ENCODE measurements around the gene ZNF213. TPM values are rescaled to one million over a fixed set of nuclear protein-coding genes. Genes with fewer than 3 reads are reported as not detected.

ZNF213 gene
- total RNA-seq, 2 experiments from 2014 or later, result 9.9 to 11.1 TPM

GRCh38 chr16:3094289-3095027 lies 40.4 kb upstream of the ZNF213 start:
- POLR2A ChIA-PET, result interaction anchor here (0.7 kb wide), 1 partner anchor 20 kb away, joined by 5 read pairs; no protein-coding TSS in a partner anchor
- no peak overlapping the region for H3K4me3 Mint-ChIP-seq

GRCh38 chr16:3095869-3096268 lies 39.0 kb upstream of the ZNF213 start:
- POLR2A ChIA-PET, result interaction anchor here (1.4 kb wide), 1 partner anchor 30 kb away, joined by 3 read pairs; the partner anchor contains the start of gene IL32
- H3K4me1 Mint-ChIP-seq, result peaks cover 68% of the 10 kb centered on the region
- CTCF ChIA-PET, result interaction anchor here (0.6 to 6.2 kb wide), 21 partner anchors 7 to 70 kb away, joined by 3 to 38 read pairs (median 5); partner anchors contain the start of gene IL32
- peak; percentile 74 for DNase-seq
- no peaks in the 10 kb centered on the region for H3K27me3 Mint-ChIP-seq
- H3K9me3 Mint-ChIP-seq, result no peaks in the 10 kb centered on the region
- H3K4me3 Mint-ChIP-seq, result peak overlapping the region; percentile 32
- H3K27ac Mint-ChIP-seq, result peak overlapping the region; percentile 80
- H3K36me3 Mint-ChIP-seq (ENCODE audit: low read depth), result no peaks in the 10 kb centered on the region

More at GRCh38 chr16:3094289-3095027, 40.4 kb upstream of the ZNF213 start:
- Mint-ChIP-seq H3K36me3 (ENCODE audit: low read depth) (no peaks in the 10 kb centered on the region), H3K27ac (peak overlapping the region; percentile 11), H3K4me1 (peaks cover 62% of the 10 kb centered on the region), H3K27me3 (no peaks in the 10 kb centered on the region), H3K9me3 (no peaks in the 10 kb centered on the region)
- peak; percentile 64 for DNase-seq
- CTCF ChIA-PET, result interaction anchor here (0.8 to 5.1 kb wide), 6 partner anchors 8 to 38 kb away, joined by 3 to 38 read pairs (median 4); no protein-coding TSS in a partner anchor

- ChIA-PET CTCF (interaction anchor here (0.6 to 6.2 kb wide), 17 partner anchors 7 to 69 kb away, joined by 3 to 38 read pairs (median 5); partner anchors contain the start of gene IL32), POLR2A (interaction anchor here (0.7 to 1.4 kb wide), 3 partner anchors 21 to 31 kb away, joined by 3 read pairs; partner anchors contain the start of gene IL32)
- Mint-ChIP-seq H3K4me1 (peaks cover 68% of the 10 kb centered on the region), H3K27me3 (no peaks in the 10 kb centered on the region), H3K36me3 (ENCODE audit: low read depth) (no peaks in the 10 kb centered on the region), H3K27ac (no peak overlapping the region), H3K4me3 (no peak overlapping the region), H3K9me3 (no peaks in the 10 kb centered on the region)
- no peak for DNase-seq
These were observed 38.5 kb upstream of the ZNF213 start for GRCh38 chr16:3096362-3096761.

GRCh38 chr16:3097266-3097665 lies 37.6 kb upstream of the ZNF213 start:
- H3K4me3 Mint-ChIP-seq, result no peak overlapping the region
- ChIA-PET CTCF (interaction anchor here (0.9 to 6.2 kb wide), 11 partner anchors 8 to 47 kb away, joined by 3 to 38 read pairs (median 5); partner anchors contain the start of genes IL32 and ZNF213), POLR2A (interaction anchor here (1.0 to 1.4 kb wide), 2 partner anchors 26 to 32 kb away, joined by 3 read pairs; partner anchors contain the start of gene IL32)
- no peak for DNase-seq
- no peaks in the 10 kb centered on the region for H3K9me3 Mint-ChIP-seq
- no peak overlapping the region for H3K27ac Mint-ChIP-seq
- H3K36me3 Mint-ChIP-seq (ENCODE audit: low read depth), result no peaks in the 10 kb centered on the region
- no peaks in the 10 kb centered on the region for H3K27me3 Mint-ChIP-seq
- peaks cover 67% of the 10 kb centered on the region for H3K4me1 Mint-ChIP-seq

GRCh38 chr16:3098459-3099394 lies 36.1 kb upstream of the ZNF213 start, which contains the start of gene ZSCAN10:
TSS of gene ZSCAN10 (minus strand) at chr16:3099294. CDS start at chr16:3092937, 6,357 bp downstream.
- no peaks in the 10 kb centered on the region for H3K36me3 Mint-ChIP-seq (ENCODE audit: low read depth)

GRCh38 chr16:3099395-3099731 lies 35.5 kb upstream of the ZNF213 start:
- no peak overlapping the region for H3K27ac Mint-ChIP-seq
- H3K36me3 Mint-ChIP-seq (ENCODE audit: low read depth), result no peaks in the 10 kb centered on the region
- H3K27me3 Mint-ChIP-seq, result no peaks in the 10 kb centered on the region
- no peaks in the 10 kb centered on the region for H3K9me3 Mint-ChIP-seq
- peaks cover 73% of the 10 kb centered on the region for H3K4me1 Mint-ChIP-seq
- CTCF ChIA-PET, result interaction anchor here (2.0 to 6.2 kb wide), 6 partner anchors 10 to 40 kb away, joined by 7 to 38 read pairs (median 12); no protein-coding TSS in a partner anchor
- no peak for DNase-seq
- H3K4me3 Mint-ChIP-seq, result no peak overlapping the region
- POLR2A ChIA-PET, result no interaction called here

More at GRCh38 chr16:3098459-3099394, 36.1 kb upstream of the ZNF213 start, which contains the start of gene ZSCAN10:
- ChIA-PET POLR2A (interaction anchor here (1.2 kb wide), 1 partner anchor 60 kb away, joined by 3 read pairs; no protein-coding TSS in a partner anchor), CTCF (interaction anchor here (1.1 to 6.2 kb wide), 6 partner anchors 8 to 40 kb away, joined by 3 to 38 read pairs (median 11); partner anchors contain the start of gene ZNF213)
- peak within 1 kb of the TSS; percentile 91 for H3K27ac Mint-ChIP-seq
- H3K4me3 Mint-ChIP-seq, result peak within 1 kb of the TSS; percentile 84
- no peaks in the 10 kb centered on the region for H3K27me3 Mint-ChIP-seq
- DNase-seq, result no peak
- H3K4me1 Mint-ChIP-seq, result peaks cover 76% of the 10 kb centered on the region
- H3K9me3 Mint-ChIP-seq, result no peaks in the 10 kb centered on the region

- ChIA-PET CTCF (interaction anchor here (1.1 to 6.2 kb wide), 7 partner anchors 11 to 41 kb away, joined by 3 to 38 read pairs (median 9); no protein-coding TSS in a partner anchor), POLR2A (interaction anchor here (0.6 to 1.3 kb wide), 2 partner anchors 25 to 30 kb away, joined by 3 read pairs; no protein-coding TSS in a partner anchor)
- Mint-ChIP-seq H3K27ac (peak overlapping the region; percentile 91), H3K4me1 (peaks cover 71% of the 10 kb centered on the region), H3K9me3 (no peaks in the 10 kb centered on the region), H3K36me3 (ENCODE audit: low read depth) (no peaks in the 10 kb centered on the region), H3K4me3 (peak overlapping the region; percentile 84), H3K27me3 (no peaks in the 10 kb centered on the region)
- DNase-seq, result peak; percentile 94
These were observed 34.9 kb upstream of the ZNF213 start for GRCh38 chr16:3099732-3100499.

- CTCF ChIA-PET, result interaction anchor here (0.5 to 6.2 kb wide), 19 partner anchors 8 to 689 kb away, joined by 3 to 38 read pairs (median 5); partner anchors contain the start of genes IL32, PKMYT1 and ZNF213
- Mint-ChIP-seq H3K4me1 (peaks cover 71% of the 10 kb centered on the region), H3K27ac (peak overlapping the region; percentile 87), H3K27me3 (no peaks in the 10 kb centered on the region), H3K9me3 (no peaks in the 10 kb centered on the region), H3K4me3 (peak overlapping the region; percentile 66), H3K36me3 (ENCODE audit: low read depth) (no peaks in the 10 kb centered on the region)
- DNase-seq, result peak; percentile 73
- POLR2A ChIA-PET, result interaction anchor here (1.3 kb wide), 1 partner anchor 28 kb away, joined by 3 read pairs; no protein-coding TSS in a partner anchor
These were observed 33.6 kb upstream of the ZNF213 start for GRCh38 chr16:3101018-3101840.

- peak; percentile 61 for DNase-seq
- POLR2A ChIA-PET, result no interaction called here
- Mint-ChIP-seq H3K36me3 (ENCODE audit: low read depth) (no peaks in the 10 kb centered on the region), H3K27me3 (no peaks in the 10 kb centered on the region), H3K4me3 (peak overlapping the region; percentile 66), H3K9me3 (no peaks in the 10 kb centered on the region), H3K27ac (peak overlapping the region; percentile 87), H3K4me1 (peaks cover 69% of the 10 kb centered on the region)
- CTCF ChIA-PET, result interaction anchor here (0.6 to 3.6 kb wide), 12 partner anchors 8 to 250 kb away, joined by 3 to 20 read pairs (median 4); partner anchors contain the start of genes IL32 and ZNF213
These were observed 32.9 kb upstream of the ZNF213 start for GRCh38 chr16:3101841-3102470.

GRCh38 chr16:3106205-3106928 lies 28.5 kb upstream of the ZNF213 start:
- Mint-ChIP-seq H3K4me3 (peak overlapping the region; percentile 79), H3K4me1 (peaks cover 39% of the 10 kb centered on the region), H3K36me3 (ENCODE audit: low read depth) (peaks cover 3% of the 10 kb centered on the region), H3K27me3 (no peaks in the 10 kb centered on the region), H3K9me3 (no peaks in the 10 kb centered on the region), H3K27ac (peak overlapping the region; percentile 86)
- peak; percentile 89 for DNase-seq
- ChIA-PET CTCF (interaction anchor here (0.6 to 3.3 kb wide), 9 partner anchors 8 to 44 kb away, joined by 3 to 15 read pairs (median 4); partner anchors contain the start of gene ZNF213), POLR2A (no interaction called here)
